DOHH2 (cell line): ENCODE results near the gene VAPB.

Source experiments
- H3F3A ChIP-seq: fragments of 200-600 bp; sonication (generic), shearing (Covaris generic); 2 replicates; pipeline ENCODE4 v1.6.0; 2016; ENCODE audit warnings: antibody characterized with exemption, mild to moderate bottlenecking; ENCODE audit not compliant: control insufficient read depth, insufficient read depth
- H3K27ac ChIP-seq: fragments of 200-600 bp; sonication (generic); 2 replicates; pipeline ENCODE4 v1.5.1; 2014; ENCODE audit warnings: low read depth, mild to moderate bottlenecking, low read length, moderate library complexity
- H3K27me3 ChIP-seq: fragments of 200-600 bp; sonication (generic); 2 replicates; pipeline ENCODE4 v1.6.1; 2014; ENCODE audit warnings: mild to moderate bottlenecking, low read length, mixed read lengths; ENCODE audit not compliant: control insufficient read depth
- H3K36me3 ChIP-seq: fragments of 200-600 bp; sonication (generic); 2 replicates; pipeline ENCODE4 v1.6.1; 2014; ENCODE audit warnings: mild to moderate bottlenecking, low read length, moderate library complexity, mixed read lengths; ENCODE audit not compliant: control insufficient read depth
- H3K4me1 ChIP-seq: fragments of 200-600 bp; sonication (generic); 2 replicates; pipeline ENCODE4 v1.6.1; 2014; ENCODE audit warnings: mild to moderate bottlenecking, low read length, mixed read lengths; ENCODE audit not compliant: control insufficient read depth
- H3K4me2 ChIP-seq: fragments of 200-600 bp; sonication (generic); 2 replicates; pipeline ENCODE4 v1.6.0; 2014; ENCODE audit warnings: mild to moderate bottlenecking, low read length, moderate library complexity
- H3K4me3 ChIP-seq: fragments of 200-600 bp; sonication (generic); 2 replicates; pipeline ENCODE4 v1.5.1; 2014; ENCODE audit warnings: mild to moderate bottlenecking, low read length, mixed read lengths
- H3K79me2 ChIP-seq: fragments of 200-600 bp; sonication (generic); 2 replicates; pipeline ENCODE4 v1.6.1; 2014; ENCODE audit warnings: mild to moderate bottlenecking, low read length, mixed read lengths; ENCODE audit not compliant: control insufficient read depth
- H3K9me2 ChIP-seq: fragments of 200-600 bp; sonication (generic); replicated peaks from 2 replicates; pipeline ENCODE4 v1.6.1; 2014; ENCODE audit warnings: mild to moderate bottlenecking, low read length, mixed read lengths; ENCODE audit not compliant: control insufficient read depth
- H3K9me3 ChIP-seq: fragments of 200-600 bp; sonication (generic); 2 replicates; pipeline ENCODE4 v1.6.1; 2014; ENCODE audit warnings: antibody characterized with exemption, low read length, mixed read lengths; ENCODE audit not compliant: control insufficient read depth, insufficient read depth
- H4K20me1 ChIP-seq: fragments of 200-600 bp; sonication (generic); 2 replicates; pipeline ENCODE4 v1.6.0; 2014; ENCODE audit warnings: low read depth, mild to moderate bottlenecking, antibody characterized with exemption, low read length, moderate library complexity; ENCODE audit not compliant: control insufficient read depth, insufficient read depth
- CTCF ChIP-seq: fragments of 200-600 bp; sonication (generic); IDR thresholded peaks from one replicate; pipeline ENCODE4 v1.5.1; 2014; ENCODE audit warnings: antibody characterized with exemption, mild to moderate bottlenecking, low read depth, low read length; ENCODE audit not compliant: poor library complexity, severe bottlenecking
- EZH2phosphoT487 ChIP-seq: fragments of 200-600 bp; sonication (generic); IDR thresholded peaks from 2 replicates; pipeline ENCODE4 v1.6.1; 2017; ENCODE audit warnings: borderline replicate concordance, mild to moderate bottlenecking, antibody characterized with exemption, low read length, moderate library complexity, mixed read lengths

Gene VAPB

GRCh38 chr20:58441723-58442122 lies 52.7 kb downstream of the VAPB start:
- H3K36me3 ChIP-seq, result peaks cover 78% of the 10 kb centered on the region
- H3K27ac ChIP-seq, result no peak overlapping the region
- TF ChIP-seq CTCF (no peak), EZH2phosphoT487 (no peak)

GRCh38 chr20:58444746-58445255 lies 55.8 kb downstream of the VAPB start:
- Histone ChIP-seq H3K4me3 (no peak overlapping the region), H3K9me2 (no peaks in the 10 kb centered on the region), H3K27me3 (no peaks in the 10 kb centered on the region), H3K79me2 (peaks cover 10% of the 10 kb centered on the region), H3K4me1 (no peaks in the 10 kb centered on the region), H3K9me3 (no peaks in the 10 kb centered on the region), H3K4me2 (no peak overlapping the region), H3F3A (0 out of 2 replicates have a peak, but pooled peaks cover 2% of the 10 kb centered on the region), H3K27ac (no peak overlapping the region), H4K20me1 (0 out of 2 replicates have a peak, but pooled peaks cover 5% of the 10 kb centered on the region), H3K36me3 (peaks cover 77% of the 10 kb centered on the region)
- TF ChIP-seq CTCF, result no peak
- no peak for TF ChIP-seq EZH2phosphoT487

More at GRCh38 chr20:58441723-58442122, 52.7 kb downstream of the VAPB start:
- H3K4me1 ChIP-seq, result peaks cover 4% of the 10 kb centered on the region; the same call in 1 of the 2 replicates
- no peaks in the 10 kb centered on the region for H3K9me2 ChIP-seq
- no peak overlapping the region for H3K4me3 ChIP-seq
- H3K9me3 ChIP-seq, result no peaks in the 10 kb centered on the region
- H3F3A ChIP-seq, result 0 out of 2 replicates have a peak, but pooled peaks cover 2% of the 10 kb centered on the region
- H3K79me2 ChIP-seq, result peaks cover 37% of the 10 kb centered on the region
- no peak overlapping the region for H3K4me2 ChIP-seq
- H4K20me1 ChIP-seq, result no peaks in the 10 kb centered on the region; the same call in 1 of the 2 replicates
- H3K27me3 ChIP-seq, result no peaks in the 10 kb centered on the region

GRCh38 chr20:58446264-58446959 lies 57.4 kb downstream of the VAPB start:
- Histone ChIP-seq H3K27me3 (no peaks in the 10 kb centered on the region), H3F3A (0 out of 2 replicates have a peak, but pooled peaks cover 4% of the 10 kb centered on the region), H4K20me1 (0 out of 2 replicates have a peak, but pooled peaks cover 10% of the 10 kb centered on the region), H3K79me2 (peaks cover 7% of the 10 kb centered on the region; the same call in 1 of the 2 replicates), H3K4me2 (no peak overlapping the region), H3K9me3 (no peaks in the 10 kb centered on the region), H3K27ac (no peak overlapping the region), H3K9me2 (no peaks in the 10 kb centered on the region), H3K36me3 (peaks cover 73% of the 10 kb centered on the region), H3K4me1 (no peaks in the 10 kb centered on the region), H3K4me3 (no peak overlapping the region)
- TF ChIP-seq EZH2phosphoT487 (no peak), CTCF (no peak)
